Activated naive CD8-positive, alpha-beta T cell (primary cell): ENCODE data around the gene TEAD1.

ENCODE experiments used
- H3K27ac Mint-ChIP-seq: one replicate; pipeline ENCODE4 v1.8.0; 2021; ENCODE audit warnings: mixed read lengths
- H3K27me3 Mint-ChIP-seq: one replicate; pipeline ENCODE4 v1.8.0; 2021; ENCODE audit warnings: mixed read lengths
- H3K36me3 Mint-ChIP-seq: one replicate; pipeline ENCODE4 v1.8.0; 2021; ENCODE audit warnings: mixed read lengths
- H3K4me1 Mint-ChIP-seq: one replicate; pipeline ENCODE4 v1.8.0; 2021; ENCODE audit warnings: low read depth, mixed read lengths
- H3K4me3 Mint-ChIP-seq: one replicate; pipeline ENCODE4 v1.8.0; 2021; ENCODE audit warnings: mild to moderate bottlenecking, mixed read lengths
- H3K9me3 Mint-ChIP-seq: one replicate; pipeline ENCODE4 v1.8.0; 2021; ENCODE audit warnings: low read depth, mixed read lengths

TEAD1 gene

DNA sequence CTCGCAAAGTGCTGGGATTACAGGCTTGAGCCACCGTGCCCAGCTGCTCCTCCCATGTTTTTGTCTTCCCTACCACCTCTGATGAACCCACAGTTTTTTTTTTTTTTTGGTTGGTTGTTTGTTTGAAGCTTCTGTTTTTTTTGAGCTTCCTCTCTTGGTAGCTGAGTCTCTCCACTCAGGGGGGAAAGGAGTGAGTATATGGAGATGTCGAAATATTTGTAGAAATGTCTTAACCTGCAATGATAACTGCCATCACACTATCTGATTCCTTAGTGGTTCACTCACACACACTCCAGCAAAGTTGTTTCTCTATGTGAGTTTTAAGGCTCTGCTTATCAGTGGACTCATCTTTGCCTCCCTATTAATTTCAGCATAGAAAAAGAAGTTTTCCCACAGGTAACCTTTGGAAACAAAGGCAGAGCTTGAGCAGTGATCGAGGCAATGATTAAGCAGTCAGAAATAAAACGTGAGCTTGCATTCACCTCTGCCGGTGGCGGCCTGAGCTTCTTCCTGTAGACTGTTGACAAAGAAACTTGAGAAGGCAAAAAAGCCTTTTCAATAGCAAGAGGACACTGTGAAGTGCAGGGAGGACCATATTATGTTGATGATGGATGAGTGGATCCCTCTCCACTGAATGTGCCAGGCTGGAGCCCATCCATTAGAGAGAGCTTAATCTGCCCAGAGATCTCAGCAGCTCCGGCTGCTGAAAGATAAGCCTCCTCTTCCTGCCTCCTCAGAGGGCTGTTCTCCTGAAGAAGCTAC lies 305.9 kb downstream of the TEAD1 start:
- no peak overlapping the region for H3K4me3 Mint-ChIP-seq
- no peaks in the 10 kb centered on the region for H3K4me1 Mint-ChIP-seq
- peaks cover 6% of the 10 kb centered on the region for H3K27me3 Mint-ChIP-seq
- H3K27ac Mint-ChIP-seq, result no peak overlapping the region
- H3K9me3 Mint-ChIP-seq, result no peaks in the 10 kb centered on the region
- no peaks in the 10 kb centered on the region for H3K36me3 Mint-ChIP-seq

GRCh38 chr11:12981676-12982522 lies 307.7 kb downstream of the TEAD1 start:
- no peak overlapping the region for H3K4me3 Mint-ChIP-seq
- no peaks in the 10 kb centered on the region for H3K4me1 Mint-ChIP-seq
- no peaks in the 10 kb centered on the region for H3K9me3 Mint-ChIP-seq
- H3K36me3 Mint-ChIP-seq, result no peaks in the 10 kb centered on the region
- H3K27me3 Mint-ChIP-seq, result peaks cover 8% of the 10 kb centered on the region
- H3K27ac Mint-ChIP-seq, result no peak overlapping the region

DNA sequence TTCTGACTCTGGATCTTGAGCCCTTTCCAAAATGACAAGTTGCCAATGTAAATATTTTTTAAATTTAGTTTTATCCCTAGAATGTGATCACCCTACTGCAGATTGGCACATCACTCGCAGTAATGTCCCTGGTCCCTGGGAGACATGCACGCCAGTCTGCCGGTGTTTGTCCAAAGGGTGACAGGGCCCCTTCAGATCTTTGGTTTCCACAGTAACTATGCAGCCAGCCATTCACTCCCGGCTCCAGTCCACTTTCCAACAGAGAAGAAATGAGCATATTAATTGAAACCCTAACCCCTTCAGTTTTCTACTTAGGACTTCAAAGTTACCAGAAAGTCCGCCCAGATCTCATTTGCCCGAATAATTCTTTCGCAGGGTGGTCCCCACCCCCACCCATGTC lies 309.1 kb downstream of the TEAD1 start:
- peaks cover 6% of the 10 kb centered on the region for H3K27me3 Mint-ChIP-seq
- no peaks in the 10 kb centered on the region for H3K36me3 Mint-ChIP-seq
- H3K27ac Mint-ChIP-seq, result no peak overlapping the region
- H3K4me1 Mint-ChIP-seq, result no peaks in the 10 kb centered on the region
- no peak overlapping the region for H3K4me3 Mint-ChIP-seq
- H3K9me3 Mint-ChIP-seq, result no peaks in the 10 kb centered on the region

DNA sequence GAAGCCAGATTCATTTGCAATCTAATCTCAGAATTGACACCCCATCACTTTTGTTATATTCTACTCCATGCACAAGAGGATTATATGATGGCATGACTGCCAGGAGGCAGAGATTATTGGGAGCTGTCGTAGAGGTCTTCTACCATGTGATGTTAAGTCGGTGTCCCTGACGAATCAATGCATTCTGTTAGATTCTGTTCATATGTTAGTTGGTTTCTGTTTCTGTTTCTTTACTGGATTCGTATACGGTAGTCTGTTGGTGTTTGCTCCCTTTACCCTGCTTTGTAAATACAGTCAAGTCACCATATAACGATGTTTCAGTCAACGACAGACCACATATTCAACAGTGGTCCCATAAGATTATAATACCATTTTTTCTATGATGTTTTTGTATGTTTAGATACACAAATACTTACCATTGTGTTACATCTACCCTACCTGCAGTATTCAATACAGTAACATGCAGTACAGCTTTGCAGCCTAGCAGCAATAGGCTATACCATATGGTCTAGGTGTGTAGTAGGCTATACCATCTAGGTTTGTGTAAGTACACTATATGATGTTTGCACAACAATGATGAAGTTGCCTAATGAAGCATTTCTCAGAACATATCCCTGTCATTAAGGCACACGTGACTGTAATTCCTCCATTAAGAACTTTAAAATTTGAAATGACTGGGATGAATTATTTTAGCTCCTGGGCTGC lies 312.1 kb downstream of the TEAD1 start:
- H3K36me3 Mint-ChIP-seq, result no peaks in the 10 kb centered on the region
- no peak overlapping the region for H3K4me3 Mint-ChIP-seq
- H3K27me3 Mint-ChIP-seq, result peaks cover 9% of the 10 kb centered on the region
- no peak overlapping the region for H3K27ac Mint-ChIP-seq
- H3K9me3 Mint-ChIP-seq, result no peaks in the 10 kb centered on the region
- H3K4me1 Mint-ChIP-seq, result no peaks in the 10 kb centered on the region

DNA sequence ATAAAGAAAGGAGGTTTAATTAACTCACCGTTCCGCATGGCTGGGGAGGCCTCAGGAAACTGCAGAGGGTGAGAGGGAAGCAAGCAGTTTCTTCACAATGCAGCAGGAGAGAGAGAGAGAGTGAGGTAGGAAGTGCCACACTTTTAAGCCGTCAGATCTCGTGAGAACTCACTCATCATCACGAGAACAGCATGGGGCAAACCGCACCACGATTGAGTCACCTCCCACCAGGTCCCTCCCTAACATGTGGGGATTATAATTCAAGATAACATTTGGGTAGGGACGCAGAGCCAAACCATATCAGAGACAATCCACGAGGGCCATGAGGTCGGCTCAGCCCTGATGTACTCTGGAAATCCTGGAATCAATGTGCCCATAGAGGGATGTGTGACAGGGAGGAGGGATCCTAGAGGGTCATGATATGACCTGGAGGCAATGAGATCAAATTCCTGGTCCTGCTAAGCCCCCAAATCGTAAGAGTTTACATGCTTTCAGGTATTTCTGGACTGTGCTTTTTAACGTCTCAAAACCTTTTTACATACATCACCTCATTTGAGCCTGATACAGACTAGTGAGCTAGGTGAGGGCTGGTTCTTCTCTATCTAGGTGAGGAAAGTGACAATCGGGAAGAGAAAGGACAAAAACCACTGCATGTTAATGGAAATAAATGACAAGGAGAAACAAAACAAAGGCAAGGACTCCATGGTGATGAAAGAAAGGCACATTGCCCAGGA lies 315.4 kb downstream of the TEAD1 start:
- Mint-ChIP-seq H3K36me3 (no peaks in the 10 kb centered on the region), H3K9me3 (no peaks in the 10 kb centered on the region), H3K27ac (no peak overlapping the region), H3K4me3 (no peak overlapping the region), H3K4me1 (no peaks in the 10 kb centered on the region), H3K27me3 (peaks cover 6% of the 10 kb centered on the region)

DNA sequence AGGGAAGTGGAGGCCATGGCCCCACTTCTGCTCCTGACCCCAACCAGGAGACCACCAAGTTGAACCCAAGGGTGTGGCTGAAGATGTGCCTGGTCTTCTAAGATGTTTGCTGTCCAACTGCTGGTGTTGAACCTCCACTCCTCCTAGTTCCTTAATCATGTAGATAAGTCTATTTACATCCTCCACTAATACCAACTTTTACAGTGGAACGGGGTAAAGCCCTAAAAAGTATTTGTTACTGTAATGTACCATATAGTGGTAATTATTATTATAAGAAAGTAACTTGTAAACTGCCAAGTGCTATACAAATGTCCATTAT lies 315.9 kb downstream of the TEAD1 start:
- H3K36me3 Mint-ChIP-seq, result no peaks in the 10 kb centered on the region
- no peaks in the 10 kb centered on the region for H3K4me1 Mint-ChIP-seq
- no peaks in the 10 kb centered on the region for H3K9me3 Mint-ChIP-seq
- H3K27ac Mint-ChIP-seq, result no peak overlapping the region
- H3K4me3 Mint-ChIP-seq, result no peak overlapping the region
- H3K27me3 Mint-ChIP-seq, result peaks cover 5% of the 10 kb centered on the region

DNA sequence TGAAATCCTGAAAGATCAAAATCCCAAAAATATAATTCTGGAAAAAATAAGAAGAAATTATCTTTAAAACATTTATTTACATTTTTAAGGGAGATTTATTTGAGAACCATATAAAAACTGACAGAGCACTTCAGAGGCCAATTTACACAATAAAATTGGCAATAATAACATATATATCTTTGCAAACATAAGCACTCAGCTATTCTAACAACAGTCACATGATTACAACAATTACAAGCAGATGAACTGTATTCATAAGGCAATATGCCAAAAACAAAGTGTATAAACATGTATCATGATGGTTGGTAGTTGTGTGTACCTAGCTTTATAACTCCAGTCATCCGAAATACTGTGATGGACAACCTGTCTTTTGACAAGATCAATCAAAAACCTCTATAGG lies 317.2 kb downstream of the TEAD1 start:
- H3K4me1 Mint-ChIP-seq, result no peaks in the 10 kb centered on the region
- H3K36me3 Mint-ChIP-seq, result no peaks in the 10 kb centered on the region
- no peak overlapping the region for H3K27ac Mint-ChIP-seq
- no peaks in the 10 kb centered on the region for H3K9me3 Mint-ChIP-seq
- no peak overlapping the region for H3K4me3 Mint-ChIP-seq
- H3K27me3 Mint-ChIP-seq, result peaks cover 4% of the 10 kb centered on the region

DNA sequence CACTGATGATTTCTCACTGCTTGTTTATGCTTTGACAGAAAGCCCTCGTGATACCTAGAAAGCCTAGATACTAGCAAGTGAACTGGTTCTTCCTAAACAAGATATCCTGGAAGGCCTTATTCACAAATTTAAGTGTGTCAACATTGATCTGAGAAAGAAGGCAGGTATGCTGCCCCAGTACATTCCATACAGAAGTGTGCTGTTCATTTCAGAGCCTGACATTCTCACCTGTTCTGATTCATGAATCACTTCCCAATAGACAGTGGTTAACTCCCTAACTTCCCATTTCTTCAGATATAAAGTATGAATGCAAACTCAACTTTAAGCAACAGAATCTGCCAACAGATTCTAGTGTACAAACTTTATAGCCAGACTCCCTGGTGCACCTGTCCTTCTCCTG lies 319.4 kb downstream of the TEAD1 start:
- no peak overlapping the region for H3K4me3 Mint-ChIP-seq
- no peak overlapping the region for H3K27ac Mint-ChIP-seq
- peaks cover 4% of the 10 kb centered on the region for H3K27me3 Mint-ChIP-seq
- no peaks in the 10 kb centered on the region for H3K36me3 Mint-ChIP-seq
- no peaks in the 10 kb centered on the region for H3K9me3 Mint-ChIP-seq
- H3K4me1 Mint-ChIP-seq, result no peaks in the 10 kb centered on the region
